ENCODE measurements around the gene TBRG1. TPM values are rescaled to one million over a fixed set of nuclear protein-coding genes. Genes with fewer than 3 reads are reported as not detected.

The TBRG1 gene, protein sequence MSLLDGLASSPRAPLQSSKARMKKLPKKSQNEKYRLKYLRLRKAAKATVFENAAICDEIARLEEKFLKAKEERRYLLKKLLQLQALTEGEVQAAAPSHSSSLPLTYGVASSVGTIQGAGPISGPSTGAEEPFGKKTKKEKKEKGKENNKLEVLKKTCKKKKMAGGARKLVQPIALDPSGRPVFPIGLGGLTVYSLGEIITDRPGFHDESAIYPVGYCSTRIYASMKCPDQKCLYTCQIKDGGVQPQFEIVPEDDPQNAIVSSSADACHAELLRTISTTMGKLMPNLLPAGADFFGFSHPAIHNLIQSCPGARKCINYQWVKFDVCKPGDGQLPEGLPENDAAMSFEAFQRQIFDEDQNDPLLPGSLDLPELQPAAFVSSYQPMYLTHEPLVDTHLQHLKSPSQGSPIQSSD
- 60.7 TPM for total RNA-seq
- 10 to 100 TPM; 30.3 to 42.3 (median 38.0) TPM for polyA plus RNA-seq

DNA sequence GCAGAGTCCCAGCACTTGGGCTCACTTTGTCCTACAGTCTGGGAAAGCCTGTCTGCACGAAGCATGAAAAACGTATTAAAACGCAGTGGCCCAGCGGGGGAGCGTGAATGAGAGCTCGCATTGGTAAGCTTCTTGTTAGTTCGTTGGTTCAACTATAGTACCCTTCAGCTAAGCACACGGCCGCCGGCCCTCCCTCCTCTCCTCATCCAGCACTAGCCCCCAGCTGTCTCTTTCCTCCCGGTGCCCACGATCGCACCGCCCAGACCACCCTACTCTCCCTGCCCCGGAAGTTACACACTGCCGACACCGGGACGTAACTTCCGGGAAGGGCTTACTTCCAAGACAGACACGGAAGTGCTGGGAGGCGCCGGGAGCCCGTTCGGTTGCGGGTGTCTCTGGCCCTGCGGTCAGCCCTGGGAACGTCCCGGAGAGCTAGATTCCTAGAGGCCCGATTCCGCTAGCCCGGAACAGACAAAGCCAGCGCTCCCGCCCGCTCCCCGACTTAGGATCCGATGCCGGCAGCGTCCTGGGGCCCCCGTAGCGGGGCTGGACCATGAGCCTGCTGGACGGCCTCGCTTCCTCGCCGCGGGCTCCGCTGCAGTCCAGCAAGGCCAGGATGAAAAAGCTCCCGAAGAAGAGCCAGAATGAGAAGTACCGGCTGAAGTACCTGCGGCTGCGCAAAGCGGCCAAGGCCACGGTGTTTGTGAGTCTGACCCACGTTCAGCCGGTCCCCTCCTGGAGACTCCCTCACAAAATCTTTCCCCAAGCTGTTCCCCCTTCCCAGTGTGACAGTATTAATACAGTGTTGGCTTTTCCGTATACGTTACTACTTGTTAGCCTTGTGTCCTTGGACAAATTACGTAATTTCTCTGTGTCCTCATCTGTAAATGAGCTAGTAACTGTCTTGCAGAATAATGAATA is at the start of gene TBRG1:
TSS of gene TBRG1 (plus strand) at position 334 of the 921 bp plus-strand sequence. CDS start at position 554, 220 bp downstream.
- Mint-ChIP-seq H3K27ac (peak within 1 kb of the TSS; percentile 96 to 99 (median 98)), H3K4me1 (peaks cover 23 to 52% (median 36%) of the 10 kb centered on the region in 4 donors), H3K27me3 (peaks cover 19% of the 10 kb centered on the region), H3K36me3 (peaks cover 13% of the 10 kb centered on the region), H3K9me3 (no peaks in the 10 kb centered on the region), H3K4me3 (peak within 1 kb of the TSS; percentile 95 to 99 (median 98))
- peaks cover 14% of the 10 kb centered on the region for H3K4me1 ChIP-seq (ENCODE audit: control insufficient read depth, insufficient read depth, low read length, poor library complexity, severe bottlenecking)
- peak; percentile 80 to 91 (median 84) for DNase-seq
- peak within 1 kb of the TSS; percentile 99 for H3K4me3 ChIP-seq (ENCODE audit: low read depth, low read length)
- peaks cover 5% of the 10 kb centered on the region for H3K27me3 ChIP-seq (ENCODE audit: control insufficient read depth, insufficient read depth, low read length)
- H3K36me3 ChIP-seq (ENCODE audit: control insufficient read depth, insufficient read depth, low read length) = peaks cover 24% of the 10 kb centered on the region
- peak; percentile 97 to 98 for ATAC-seq (ENCODE audit: low read depth in 2 of 2)
- H3K9me3 ChIP-seq (ENCODE audit: control insufficient read depth in 2 of 2, low read length in 2 of 2) = no peaks in the 10 kb centered on the region
- H3K27ac ChIP-seq (ENCODE audit: insufficient read depth, low read length, poor library complexity, severe bottlenecking) = peak within 1 kb of the TSS; percentile 84

DNA sequence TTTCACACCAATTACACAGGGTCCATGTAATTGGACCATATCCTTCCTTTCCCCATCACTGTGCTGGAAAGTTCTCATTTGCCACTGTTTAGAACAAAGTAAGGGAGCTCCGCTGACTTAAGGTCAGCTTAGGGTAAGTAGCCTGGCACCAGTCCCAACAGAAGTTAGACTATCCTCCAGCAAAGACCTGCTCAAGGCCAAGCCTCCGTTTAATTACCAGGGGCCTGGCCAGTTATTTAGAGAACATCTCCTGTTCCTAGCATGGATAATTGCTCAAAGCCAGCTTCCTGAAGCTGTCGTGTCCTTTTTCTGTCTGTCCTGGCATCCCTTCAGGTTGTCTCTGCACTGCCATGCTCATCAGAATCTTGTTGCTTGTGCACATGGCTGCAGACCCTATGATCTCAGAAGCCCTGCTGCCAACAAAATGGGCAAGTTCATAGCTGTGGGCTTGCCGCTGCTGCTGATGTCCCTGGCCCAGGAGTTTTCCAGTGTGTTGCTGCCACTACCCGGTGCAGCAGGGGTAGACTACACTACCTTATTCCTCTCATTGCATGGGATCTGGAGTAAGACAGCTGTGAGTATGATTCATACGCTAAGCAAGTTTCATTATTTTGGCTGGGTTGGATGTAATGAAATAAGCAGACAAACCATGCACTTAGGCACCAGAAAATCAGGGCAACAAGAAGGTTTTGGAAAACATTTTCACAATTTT is 44.8 kb upstream of the TBRG1 start:
- Histone ChIP-seq H3K4me1 (ENCODE audit: control insufficient read depth, insufficient read depth, low read length, poor library complexity, severe bottlenecking) (no peaks in the 10 kb centered on the region), H3K4me3 (ENCODE audit: low read depth, low read length) (no peak overlapping the region), H3K9me3 (ENCODE audit: control insufficient read depth in 2 of 2, low read length in 2 of 2) (no peaks in the 10 kb centered on the region), H3K36me3 (ENCODE audit: control insufficient read depth, insufficient read depth, low read length) (no peaks in the 10 kb centered on the region), H3K27ac (ENCODE audit: insufficient read depth, low read length, poor library complexity, severe bottlenecking) (no peak overlapping the region), H3K27me3 (ENCODE audit: control insufficient read depth, insufficient read depth, low read length) (no peaks in the 10 kb centered on the region)
- no peak overlapping the region for H3K4me3 Mint-ChIP-seq
- H3K27ac Mint-ChIP-seq = no peak overlapping the region
- no peak for ATAC-seq (ENCODE audit: low read depth in 2 of 2)
- H3K9me3 Mint-ChIP-seq = peaks cover 0 to 1% (median 0%) of the 10 kb centered on the region in 7 donors
- H3K36me3 Mint-ChIP-seq = no peaks in the 10 kb centered on the region
- H3K4me1 Mint-ChIP-seq = no peaks in the 10 kb centered on the region
- H3K27me3 Mint-ChIP-seq = peaks cover 4% of the 10 kb centered on the region
- no peak for DNase-seq

DNA sequence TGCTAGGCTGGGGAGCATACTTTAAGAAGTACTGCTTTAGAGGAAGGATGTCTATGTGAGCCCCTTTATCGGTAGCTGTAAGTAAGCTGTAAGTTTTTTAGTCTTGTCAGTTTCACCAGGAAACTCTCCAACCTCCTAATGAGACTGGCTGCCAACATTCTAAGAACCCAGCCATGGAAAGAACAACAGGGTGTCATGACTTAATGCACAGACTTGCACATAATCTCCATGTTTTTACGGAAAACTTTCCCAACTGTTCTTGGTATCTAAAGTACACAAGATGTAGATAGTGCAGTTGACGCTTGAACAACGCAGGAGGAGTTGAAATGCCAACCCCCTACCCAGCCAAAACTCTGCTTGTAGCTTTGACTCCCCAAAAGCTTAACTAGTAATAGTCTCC is 43.9 kb upstream of the TBRG1 start:
- no peak overlapping the region for H3K4me3 ChIP-seq (ENCODE audit: low read depth, low read length)
- H3K4me1 ChIP-seq (ENCODE audit: control insufficient read depth, insufficient read depth, low read length, poor library complexity, severe bottlenecking) = no peaks in the 10 kb centered on the region
- no peak overlapping the region for H3K4me3 Mint-ChIP-seq
- no peaks in the 10 kb centered on the region for H3K36me3 ChIP-seq (ENCODE audit: control insufficient read depth, insufficient read depth, low read length)
- ATAC-seq (ENCODE audit: low read depth in 2 of 2) (no peak), DNase-seq (no peak)
- H3K27ac ChIP-seq (ENCODE audit: insufficient read depth, low read length, poor library complexity, severe bottlenecking) = no peak overlapping the region
- H3K4me1 Mint-ChIP-seq = no peaks in the 10 kb centered on the region
- no peaks in the 10 kb centered on the region for H3K9me3 ChIP-seq (ENCODE audit: control insufficient read depth in 2 of 2, low read length in 2 of 2)
- H3K27me3 Mint-ChIP-seq = peaks cover 4% of the 10 kb centered on the region
- no peak overlapping the region for H3K27ac Mint-ChIP-seq
- H3K36me3 Mint-ChIP-seq = no peaks in the 10 kb centered on the region
- peaks cover 1% of the 10 kb centered on the region for H3K27me3 ChIP-seq (ENCODE audit: control insufficient read depth, insufficient read depth, low read length)
- H3K9me3 Mint-ChIP-seq = peaks cover 0 to 1% (median 0%) of the 10 kb centered on the region in 7 donors

DNA sequence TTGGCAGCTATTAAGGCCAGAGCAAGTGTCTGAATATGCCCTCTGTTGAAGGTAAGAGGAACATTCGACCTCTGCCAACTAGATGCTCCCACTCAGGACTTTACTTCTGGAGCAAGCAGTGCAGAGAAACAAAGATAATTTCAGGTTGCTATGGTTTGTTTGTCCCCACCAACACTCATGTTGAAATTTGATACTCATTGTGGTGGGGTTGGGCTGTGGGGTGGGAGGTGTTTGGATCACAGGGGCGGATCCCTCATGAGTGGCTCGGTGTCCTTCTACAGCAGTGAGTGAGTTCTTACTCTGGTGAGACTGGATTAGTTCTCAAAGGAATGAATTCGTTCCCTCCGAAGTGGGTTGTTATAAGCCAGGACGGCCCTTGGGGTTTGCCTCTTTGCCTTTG is 40.8 kb upstream of the TBRG1 start:
- no peaks in the 10 kb centered on the region for H3K36me3 ChIP-seq (ENCODE audit: control insufficient read depth, insufficient read depth, low read length)
- Mint-ChIP-seq H3K36me3 (no peaks in the 10 kb centered on the region), H3K4me1 (peaks cover 0 to 4% (median 0%) of the 10 kb centered on the region in 4 donors), H3K9me3 (peaks cover 0 to 1% (median 0%) of the 10 kb centered on the region in 7 donors), H3K27me3 (peaks cover under 1% of the 10 kb centered on the region), H3K4me3 (no peak overlapping the region), H3K27ac (no peak overlapping the region)
- H3K27me3 ChIP-seq (ENCODE audit: control insufficient read depth, insufficient read depth, low read length) = peaks cover 6% of the 10 kb centered on the region
- H3K27ac ChIP-seq (ENCODE audit: insufficient read depth, low read length, poor library complexity, severe bottlenecking) = no peak overlapping the region
- no peak for DNase-seq
- ATAC-seq (ENCODE audit: low read depth in 2 of 2) = no peak
- H3K9me3 ChIP-seq (ENCODE audit: control insufficient read depth in 2 of 2, low read length in 2 of 2) = no peaks in the 10 kb centered on the region
- H3K4me3 ChIP-seq (ENCODE audit: low read depth, low read length) = no peak overlapping the region
- H3K4me1 ChIP-seq (ENCODE audit: control insufficient read depth, insufficient read depth, low read length, poor library complexity, severe bottlenecking) = no peaks in the 10 kb centered on the region

DNA sequence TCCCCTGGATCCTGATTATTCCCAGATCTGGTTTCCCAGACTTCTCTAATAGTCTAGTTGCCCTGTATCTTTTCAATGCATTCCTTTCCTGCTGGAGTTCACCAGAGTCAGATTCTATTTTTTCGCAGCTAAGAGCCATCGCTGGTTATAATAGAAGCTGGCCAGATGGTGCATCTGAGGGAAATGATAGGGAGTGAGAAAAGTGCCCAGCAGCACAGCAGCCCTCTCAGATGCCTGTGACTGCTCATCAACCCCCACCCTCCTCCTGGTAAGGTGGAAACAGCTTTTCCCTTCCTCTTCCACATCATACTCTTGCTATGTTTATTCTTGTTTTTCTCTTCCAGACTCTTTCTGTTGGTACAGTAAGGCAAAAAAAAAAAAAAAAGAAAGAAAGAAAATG is 40.1 kb upstream of the TBRG1 start:
- H3K27ac ChIP-seq (ENCODE audit: insufficient read depth, low read length, poor library complexity, severe bottlenecking) = no peak overlapping the region
- no peaks in the 10 kb centered on the region for H3K36me3 ChIP-seq (ENCODE audit: control insufficient read depth, insufficient read depth, low read length)
- Mint-ChIP-seq H3K27me3 (peaks cover under 1% of the 10 kb centered on the region), H3K27ac (no peak overlapping the region), H3K36me3 (no peaks in the 10 kb centered on the region), H3K4me1 (peaks cover 0 to 4% (median 0%) of the 10 kb centered on the region in 4 donors), H3K4me3 (no peak overlapping the region), H3K9me3 (peaks cover 0 to 1% (median 0%) of the 10 kb centered on the region in 7 donors)
- no peaks in the 10 kb centered on the region for H3K9me3 ChIP-seq (ENCODE audit: control insufficient read depth in 2 of 2, low read length in 2 of 2)
- H3K4me3 ChIP-seq (ENCODE audit: low read depth, low read length) = no peak overlapping the region
- no peak for ATAC-seq (ENCODE audit: low read depth in 2 of 2)
- H3K4me1 ChIP-seq (ENCODE audit: control insufficient read depth, insufficient read depth, low read length, poor library complexity, severe bottlenecking) = no peaks in the 10 kb centered on the region
- H3K27me3 ChIP-seq (ENCODE audit: control insufficient read depth, insufficient read depth, low read length) = peaks cover 6% of the 10 kb centered on the region
- no peak for DNase-seq

DNA sequence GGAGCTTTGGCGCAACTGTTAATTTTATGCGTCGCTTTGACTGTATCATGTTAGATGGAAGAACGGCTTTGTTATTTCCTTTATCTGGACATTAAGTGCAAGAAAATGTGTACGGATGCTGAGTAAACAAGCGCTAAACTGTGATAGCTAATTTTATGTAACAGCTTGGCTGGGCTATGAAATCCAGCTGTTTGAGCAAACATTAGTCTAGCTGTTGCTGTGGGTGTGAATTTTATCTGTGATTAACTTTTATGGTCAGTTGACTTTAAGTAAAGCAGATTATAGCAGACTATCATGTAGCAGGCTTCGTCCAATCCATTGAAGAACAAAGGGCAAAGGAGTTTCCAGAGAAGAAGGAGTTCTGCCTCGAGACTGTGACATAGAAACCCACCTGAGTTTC is 38.9 kb upstream of the TBRG1 start:
- H3K36me3 ChIP-seq (ENCODE audit: control insufficient read depth, insufficient read depth, low read length) = no peaks in the 10 kb centered on the region
- no peaks in the 10 kb centered on the region for H3K9me3 ChIP-seq (ENCODE audit: control insufficient read depth in 2 of 2, low read length in 2 of 2)
- Mint-ChIP-seq H3K9me3 (peaks cover 0 to 1% (median 0%) of the 10 kb centered on the region in 7 donors), H3K36me3 (no peaks in the 10 kb centered on the region), H3K4me3 (no peak overlapping the region), H3K27me3 (peaks cover 6% of the 10 kb centered on the region), H3K27ac (no peak overlapping the region), H3K4me1 (peaks cover 0 to 4% (median 0%) of the 10 kb centered on the region in 4 donors)
- H3K27ac ChIP-seq (ENCODE audit: insufficient read depth, low read length, poor library complexity, severe bottlenecking) = no peak overlapping the region
- ATAC-seq (ENCODE audit: low read depth in 2 of 2) = no peak
- H3K4me1 ChIP-seq (ENCODE audit: control insufficient read depth, insufficient read depth, low read length, poor library complexity, severe bottlenecking) = no peaks in the 10 kb centered on the region
- no peak for DNase-seq
- peaks cover 6% of the 10 kb centered on the region for H3K27me3 ChIP-seq (ENCODE audit: control insufficient read depth, insufficient read depth, low read length)
- H3K4me3 ChIP-seq (ENCODE audit: low read depth, low read length) = no peak overlapping the region

DNA sequence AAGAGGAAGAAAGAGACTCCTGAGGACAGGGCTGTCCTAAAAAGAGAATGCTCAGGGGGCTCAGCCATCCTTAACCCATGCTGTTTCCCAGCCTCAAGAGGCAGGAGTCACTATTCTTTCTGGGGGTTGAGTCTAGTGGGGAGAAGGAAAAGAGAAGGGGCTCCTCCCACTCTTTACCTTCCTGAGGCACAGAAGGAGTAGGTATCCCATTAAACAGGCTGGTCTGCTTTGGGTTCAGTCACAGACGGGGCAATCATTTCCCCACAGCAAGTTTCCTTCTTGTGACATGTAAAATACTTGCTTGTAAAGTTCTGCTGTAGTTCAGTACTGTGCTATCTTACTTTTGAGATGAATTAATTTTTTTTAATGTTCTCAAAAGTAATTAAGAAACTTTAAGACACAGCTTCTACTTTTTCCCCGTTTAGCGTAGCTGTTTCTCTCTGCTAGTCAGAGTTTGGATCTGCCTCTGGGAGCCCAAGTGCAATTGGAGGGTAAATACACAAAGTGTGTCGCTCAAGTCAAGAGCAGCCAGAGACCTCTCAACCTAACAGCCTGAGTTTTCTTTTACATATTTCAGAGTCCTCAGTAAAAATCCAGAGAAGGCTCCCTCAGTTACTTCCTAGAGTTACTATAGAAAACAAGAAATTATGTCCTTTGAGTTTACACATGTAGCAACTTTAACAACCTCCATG is 37.8 kb upstream of the TBRG1 start:
- H3K27ac ChIP-seq (ENCODE audit: insufficient read depth, low read length, poor library complexity, severe bottlenecking) = no peak overlapping the region
- no peaks in the 10 kb centered on the region for H3K36me3 ChIP-seq (ENCODE audit: control insufficient read depth, insufficient read depth, low read length)
- peaks cover 6% of the 10 kb centered on the region for H3K27me3 Mint-ChIP-seq

More for the DNA sequence above, 37.8 kb upstream of the TBRG1 start:
- Histone ChIP-seq H3K9me3 (ENCODE audit: control insufficient read depth in 2 of 2, low read length in 2 of 2) (no peaks in the 10 kb centered on the region), H3K4me3 (ENCODE audit: low read depth, low read length) (no peak overlapping the region), H3K4me1 (ENCODE audit: control insufficient read depth, insufficient read depth, low read length, poor library complexity, severe bottlenecking) (no peaks in the 10 kb centered on the region), H3K27me3 (ENCODE audit: control insufficient read depth, insufficient read depth, low read length) (peaks cover 6% of the 10 kb centered on the region)
- no peak overlapping the region for H3K27ac Mint-ChIP-seq
- DNase-seq (no peak), ATAC-seq (ENCODE audit: low read depth in 2 of 2) (no peak)
- H3K36me3 Mint-ChIP-seq = no peaks in the 10 kb centered on the region
- H3K4me1 Mint-ChIP-seq = peaks cover 0 to 4% (median 0%) of the 10 kb centered on the region in 4 donors
- H3K9me3 Mint-ChIP-seq = peaks cover 0 to 1% (median 0%) of the 10 kb centered on the region in 7 donors
- no peak overlapping the region for H3K4me3 Mint-ChIP-seq
